Fibroblast of gingiva (primary cell): ENCODE measurements around the gene TXNIP.

Source experiments
- DNase-seq: peaks from one replicate; pipeline ENCODE4 v3.0.0-alpha.2; 2011; ENCODE audit warnings: low read depth

Gene TXNIP

GRCh38 chr1:145985129-145985501 lies 11.3 kb downstream of the TXNIP start:
- no peak for DNase-seq

DNA sequence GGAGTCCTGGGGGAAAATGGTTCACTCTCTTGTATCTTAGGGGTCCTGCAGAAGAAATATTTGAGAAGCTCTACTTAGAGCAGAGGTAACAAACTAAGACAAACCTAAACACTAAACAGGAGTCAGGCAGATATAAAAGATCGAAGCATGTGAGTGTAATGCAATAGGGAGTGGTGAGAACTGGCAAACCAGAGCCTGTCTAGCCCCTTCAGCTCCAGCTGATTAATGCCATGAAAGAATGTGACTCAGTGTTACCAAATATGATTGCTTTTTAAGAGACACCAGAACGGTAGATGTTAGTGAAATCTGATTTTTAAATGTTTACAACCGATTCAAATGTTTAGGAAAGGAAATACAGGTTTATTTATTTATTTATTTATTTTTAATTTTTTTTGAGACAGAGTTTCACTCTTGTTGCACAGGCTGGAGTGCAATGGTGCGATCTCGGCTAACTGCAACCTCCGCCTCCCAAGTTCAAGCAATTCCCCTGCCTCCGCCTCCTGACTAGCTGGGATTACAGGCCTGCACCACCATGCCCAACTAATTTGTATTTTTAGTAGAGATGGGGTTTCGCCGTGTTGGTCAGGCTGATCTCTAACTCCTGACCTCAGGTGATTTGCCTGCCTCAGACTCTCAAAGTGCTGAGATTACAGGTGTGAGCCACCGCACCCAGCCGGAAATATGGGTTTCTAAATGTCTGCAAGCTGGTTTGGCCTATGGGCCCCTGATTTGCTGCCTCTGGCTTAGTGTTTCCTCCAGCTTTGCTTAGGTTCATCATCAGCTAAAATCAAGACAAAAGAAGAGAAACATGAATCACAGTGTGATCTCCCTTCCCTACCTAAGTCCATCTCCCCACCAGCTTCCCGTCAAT lies 12.2 kb downstream of the TXNIP start:
- no peak for DNase-seq

- no peak for DNase-seq
Measured at GRCh38 chr1:145983206-145983675, 13.1 kb downstream of the TXNIP start.

DNA sequence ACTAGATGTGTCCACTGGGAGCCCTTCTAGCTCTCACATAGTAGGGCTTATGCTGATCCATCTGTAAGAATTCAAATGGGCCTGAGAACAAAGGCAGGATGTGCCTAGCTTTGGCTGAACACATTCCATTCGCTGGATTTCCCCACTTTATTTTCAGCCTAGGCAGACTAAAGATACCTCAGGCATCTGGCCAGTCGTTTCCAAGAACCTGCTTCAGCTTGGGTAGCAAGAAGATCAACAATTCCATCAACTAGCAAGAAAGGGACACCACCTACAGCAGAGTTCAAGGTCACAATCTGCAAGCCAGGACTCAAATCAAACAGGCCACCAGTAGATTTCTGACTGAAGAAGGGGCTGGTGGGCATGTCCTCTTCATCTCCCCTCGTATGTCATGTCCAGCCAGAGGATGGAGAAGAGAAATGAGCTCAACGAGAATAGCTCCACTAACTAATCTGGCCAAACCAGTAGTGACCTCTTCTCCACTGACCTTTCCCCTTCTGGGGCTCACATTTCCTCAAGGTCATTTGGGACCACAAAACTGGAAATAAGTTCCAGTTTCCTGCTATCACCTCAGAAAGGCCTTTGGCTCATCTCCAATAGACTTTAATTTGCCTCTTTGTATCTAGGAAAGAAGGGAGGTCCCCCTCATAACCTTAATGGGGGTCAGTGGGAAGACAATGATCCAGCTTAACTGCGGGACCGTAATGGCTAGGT lies 14.2 kb downstream of the TXNIP start:
- no peak for DNase-seq

GRCh38 chr1:145980457-145980994 lies 15.9 kb downstream of the TXNIP start:
- no peak for DNase-seq

GRCh38 chr1:145979746-145980456 lies 16.5 kb downstream of the TXNIP start:
- no peak for DNase-seq

GRCh38 chr1:145978854-145979745 lies 17.3 kb downstream of the TXNIP start:
- DNase-seq: peak; percentile 99

DNA sequence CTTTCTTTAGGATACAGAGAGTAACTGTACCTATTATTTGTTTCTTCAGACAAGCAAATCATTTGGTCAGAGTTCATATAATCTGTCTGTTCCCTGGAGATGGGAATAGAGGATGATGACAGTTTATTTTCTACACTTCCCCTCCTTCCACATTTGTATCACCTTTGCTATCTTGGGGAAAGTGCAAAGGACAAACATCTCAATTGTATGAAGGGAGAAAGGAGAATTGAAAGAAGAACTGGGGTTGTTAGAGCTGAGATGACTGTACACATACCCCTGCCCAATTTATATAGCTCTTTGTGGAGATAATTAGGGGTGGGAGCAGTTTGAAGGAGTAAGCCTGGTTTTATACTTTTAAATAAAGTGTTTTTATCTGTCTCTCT lies 17.9 kb downstream of the TXNIP start:
- no peak for DNase-seq

DNA sequence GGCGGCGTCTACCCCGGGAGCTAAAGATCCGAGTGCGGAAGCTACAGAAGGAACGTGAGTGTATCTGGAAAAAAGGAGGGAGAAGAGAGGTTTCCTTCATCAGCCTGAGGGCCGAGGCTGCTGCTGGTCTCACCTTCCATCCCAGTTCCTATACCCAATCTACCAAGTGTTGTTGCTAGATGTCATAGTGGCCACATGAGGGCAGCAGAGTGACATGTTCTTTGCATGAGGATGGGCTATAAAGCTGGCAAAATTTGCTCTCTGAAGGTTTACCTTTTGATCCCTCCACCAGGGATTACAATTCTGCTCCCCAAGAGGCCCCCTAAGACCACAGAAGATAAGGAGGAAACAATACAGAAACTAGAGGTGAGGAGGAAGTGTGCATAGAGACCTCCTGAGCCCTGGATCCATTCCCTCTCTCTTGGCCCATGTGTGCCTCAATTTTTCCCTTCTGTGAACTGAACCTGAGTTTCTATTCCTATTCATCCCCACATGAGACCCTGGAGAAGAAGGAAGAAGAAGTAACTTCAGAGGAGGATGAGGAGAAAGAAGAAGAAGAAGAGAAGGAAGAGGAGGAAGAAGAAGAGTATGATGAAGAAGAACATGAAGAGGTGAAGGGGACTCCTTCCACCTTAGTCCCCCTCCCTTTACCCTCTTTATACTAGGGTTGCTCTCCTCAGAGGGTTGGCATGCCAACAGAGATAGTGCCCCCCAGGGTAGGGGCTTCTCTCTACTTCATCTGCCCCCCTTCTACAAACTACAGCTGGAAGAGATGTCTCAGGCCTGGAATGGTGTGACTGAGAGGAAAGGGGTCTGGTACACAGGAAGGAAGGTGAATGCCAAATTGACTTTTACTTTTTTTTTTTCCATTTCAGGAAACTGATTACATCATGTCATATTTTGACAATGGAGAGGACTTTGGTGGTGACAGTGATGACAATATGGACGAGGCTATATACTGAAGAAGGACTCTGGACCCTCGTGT lies 18.6 kb downstream of the TXNIP start:
- DNase-seq: peak; percentile 78

DNA sequence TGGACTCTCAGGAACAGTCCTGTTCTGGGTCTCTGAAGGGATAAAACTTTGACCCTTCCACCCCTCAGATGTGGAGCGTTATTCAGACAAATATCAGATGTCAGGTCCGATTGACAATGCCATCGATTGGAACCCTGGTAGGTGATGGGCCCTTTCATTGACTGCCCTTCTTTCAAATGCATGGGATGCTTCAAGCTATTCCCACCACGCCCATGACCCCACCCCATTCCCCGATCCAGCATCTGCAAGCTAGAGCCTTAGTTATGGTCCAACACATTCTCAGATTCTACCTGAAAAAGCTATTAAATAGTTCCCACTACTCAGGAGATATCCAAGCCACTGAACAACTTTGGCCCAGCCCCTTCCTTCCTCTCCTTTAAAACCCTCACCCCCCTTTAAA lies 19.4 kb downstream of the TXNIP start:
- no peak for DNase-seq

DNA sequence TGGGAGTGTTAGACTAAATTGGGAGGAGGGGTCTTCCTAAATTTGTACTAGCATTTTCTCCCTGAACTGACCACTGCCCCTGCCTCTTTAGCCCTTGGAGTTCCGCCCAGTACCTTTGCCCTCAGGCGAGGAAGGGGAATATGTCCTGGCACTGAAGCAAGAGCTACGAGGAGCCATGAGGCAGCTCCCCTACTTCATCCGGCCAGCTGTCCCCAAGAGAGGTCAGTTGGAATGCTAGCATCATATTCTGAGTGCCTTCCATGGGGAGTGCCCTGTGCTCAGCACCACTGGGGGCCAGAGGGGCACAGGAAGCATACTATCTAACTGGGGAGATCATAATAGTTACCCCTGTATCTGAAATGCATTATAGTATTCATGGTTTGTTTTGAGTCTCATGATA lies 21.2 kb downstream of the TXNIP start:
- DNase-seq: no peak

GRCh38 chr1:145974721-145975120 lies 21.7 kb downstream of the TXNIP start:
- DNase-seq: no peak

- DNase-seq: peak; percentile 50
Measured at GRCh38 chr1:145972580-145972979, 23.8 kb downstream of the TXNIP start.

- no peak for DNase-seq
Measured at GRCh38 chr1:145967288-145967687, 29.1 kb downstream of the TXNIP start.

GRCh38 chr1:145965119-145965744 lies 31.1 kb downstream of the TXNIP start:
- no peak for DNase-seq

GRCh38 chr1:145964328-145965118 lies 31.9 kb downstream of the TXNIP start, which contains the start of the genes ANKRD34A and POLR3GL:
Gene ANKRD34A (minus strand): TSS chr1:145964575. CDS start chr1:145961759, 2,816 bp downstream.
Gene POLR3GL (plus strand): TSS chr1:145964690. CDS start chr1:145974866, 10,176 bp downstream.
- DNase-seq: peak; percentile 91

DNA sequence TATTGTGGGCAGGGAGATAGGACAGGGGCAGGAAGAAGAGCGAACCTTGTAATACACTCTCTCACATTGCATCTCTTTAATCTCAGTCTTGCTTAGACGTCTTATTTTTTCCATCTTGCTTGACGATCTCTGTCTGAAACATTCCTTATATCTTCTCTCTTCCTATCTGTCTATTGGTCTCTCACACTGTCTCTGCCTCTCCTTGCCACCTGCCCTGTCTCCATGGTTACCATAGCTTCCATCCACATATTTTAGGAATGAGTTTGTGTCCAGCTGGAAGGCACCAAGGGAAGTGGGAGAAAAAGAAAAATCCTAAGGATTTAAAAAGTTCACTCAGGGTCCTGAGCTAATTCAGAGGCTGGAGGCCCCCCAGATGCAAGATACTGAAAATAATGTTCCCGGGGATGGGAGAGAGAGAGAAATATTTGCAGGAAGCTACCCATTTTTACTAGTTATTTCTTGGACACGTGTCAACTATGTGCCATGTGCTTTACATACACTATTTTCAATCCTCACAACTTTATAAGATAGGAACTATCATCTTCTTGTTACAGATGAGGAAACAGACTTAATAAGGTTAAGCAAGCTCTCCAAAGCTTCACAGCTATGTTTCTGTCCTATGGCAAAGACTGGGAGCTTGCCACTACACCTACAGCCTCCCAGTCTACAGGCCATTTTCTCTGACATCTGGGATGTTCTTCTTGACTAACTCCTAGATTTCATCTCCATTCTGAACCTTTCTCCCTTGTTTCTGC lies 32.9 kb downstream of the TXNIP start:
- no peak for DNase-seq
